ENCODE data around the gene MPP1.

The MPP1 gene

GRCh38 chrX:154732421-154733065, 72.7 kb downstream of the MPP1 start:
- no peak for DNase-seq

- no peak for DNase-seq
Observed at GRCh38 chrX:154731881-154732280, 73.4 kb downstream of the MPP1 start.

- no peak for DNase-seq
Observed at GRCh38 chrX:154731184-154731583, 74.1 kb downstream of the MPP1 start.

GRCh38 chrX:154730253-154730891, 74.9 kb downstream of the MPP1 start:
- DNase-seq = no peak

GRCh38 chrX:154729439-154729838, 75.8 kb downstream of the MPP1 start:
- no peak for DNase-seq
